Measurements from ENCODE around the gene CCDC90B. TPM values are rescaled to one million over a fixed set of nuclear protein-coding genes. Genes with fewer than 3 reads are reported as not detected.

The CCDC90B gene
- polyA plus RNA-seq, 1 of the 3 experiments (the other 2 are of a cell fraction): 47.9 TPM

- no peak overlapping the region for H3K4me3 ChIP-seq (ENCODE audit: low read depth in 2 of 2, low read length in 1 of 2)
- H3K27ac ChIP-seq (ENCODE audit: low read depth in 2 of 2, low read length in 1 of 2): no peak overlapping the region
- H2AFZ ChIP-seq (ENCODE audit: low read depth): no peak overlapping the region
- ChIA-PET CTCF (interaction anchor here (1.9 kb wide), 1 partner anchor 564 kb away, joined by 6 read pairs; no protein-coding TSS in a partner anchor), POLR2A (no interaction called here)
- no peak for TF ChIP-seq YY1 (IDR thresholded peaks at IDR 0.05; ENCODE audit: low read depth)
- TF ChIP-seq RCOR1 (IDR thresholded peaks at IDR 0.05; ENCODE audit: low read length): no peak
- TF ChIP-seq EZH2phosphoT487 (IDR thresholded peaks at IDR 0.05; ENCODE audit: borderline replicate concordance, low read depth): no peak
- TF ChIP-seq FOXJ3 (CRISPR knock-in tag; IDR thresholded peaks at IDR 0.05): no peak
- TF ChIP-seq ELF1 (IDR thresholded peaks at IDR 0.05): no peak
- TF ChIP-seq GATA2 (CRISPR knock-in tag; IDR thresholded peaks at IDR 0.05): no peak
- TF ChIP-seq TEAD4 (IDR thresholded peaks at IDR 0.05; ENCODE audit: borderline replicate concordance, insufficient read depth): no peak
- TF ChIP-seq FOSL2 (IDR thresholded peaks at IDR 0.05; ENCODE audit: borderline replicate concordance, low read depth): no peak
- TF ChIP-seq, protein P1, sequence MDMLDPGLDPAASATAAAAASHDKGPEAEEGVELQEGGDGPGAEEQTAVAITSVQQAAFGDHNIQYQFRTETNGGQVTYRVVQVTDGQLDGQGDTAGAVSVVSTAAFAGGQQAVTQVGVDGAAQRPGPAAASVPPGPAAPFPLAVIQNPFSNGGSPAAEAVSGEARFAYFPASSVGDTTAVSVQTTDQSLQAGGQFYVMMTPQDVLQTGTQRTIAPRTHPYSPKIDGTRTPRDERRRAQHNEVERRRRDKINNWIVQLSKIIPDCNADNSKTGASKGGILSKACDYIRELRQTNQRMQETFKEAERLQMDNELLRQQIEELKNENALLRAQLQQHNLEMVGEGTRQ (IDR thresholded peaks at IDR 0.05; ENCODE audit: borderline replicate concordance, low read depth, low read length): no peak
- TF ChIP-seq, protein P2, sequence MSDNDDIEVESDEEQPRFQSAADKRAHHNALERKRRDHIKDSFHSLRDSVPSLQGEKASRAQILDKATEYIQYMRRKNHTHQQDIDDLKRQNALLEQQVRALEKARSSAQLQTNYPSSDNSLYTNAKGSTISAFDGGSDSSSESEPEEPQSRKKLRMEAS (IDR thresholded peaks at IDR 0.05; ENCODE audit: low read depth): no peak
- DNase-seq: no peak
- no peak overlapping the region for H3K4me2 ChIP-seq
- H3K79me2 ChIP-seq (ENCODE audit: insufficient read depth): no peaks in the 10 kb centered on the region
- no peaks in the 10 kb centered on the region for H3K9me3 ChIP-seq
- H3K9ac ChIP-seq: no peak overlapping the region
- peaks cover 10% of the 10 kb centered on the region for H3F3A ChIP-seq (replicated peaks; ENCODE audit: insufficient read depth)
- peaks cover 59 to 63% of the 10 kb centered on the region in 2 experiments for H3K36me3 ChIP-seq (replicated peaks in 1 of 2; ENCODE audit: control insufficient read depth in 1 of 2, insufficient read depth in 2 of 2, low read length in 1 of 2)
- H3K27me3 ChIP-seq (ENCODE audit: insufficient read depth): no peaks in the 10 kb centered on the region
- H3K9me2 ChIP-seq: no peaks in the 10 kb centered on the region
- WGBS (ENCODE audit: low lambda C conversion rate): 95% methylated on average over 3 of the region's 3 CpGs
- H3K4me1 ChIP-seq (ENCODE audit: control insufficient read depth in 1 of 2, insufficient read depth in 2 of 2, low read depth in 1 of 2, low read length in 1 of 2): peaks cover 0 to 10% of the 10 kb centered on the region in 2 experiments; a peak in 1 of 4 replicates
- H4K20me1 ChIP-seq (ENCODE audit: insufficient read depth): no peaks in the 10 kb centered on the region
Observed at GRCh38 chr11:83255366-83255765, 30.8 kb downstream of the CCDC90B start.

GRCh38 chr11:83252941-83253340 is 33.2 kb downstream of the CCDC90B start:
- Histone ChIP-seq H3F3A (replicated peaks; ENCODE audit: insufficient read depth) (peaks cover 10% of the 10 kb centered on the region), H3K27me3 (ENCODE audit: insufficient read depth) (no peaks in the 10 kb centered on the region), H3K79me2 (ENCODE audit: insufficient read depth) (no peaks in the 10 kb centered on the region), H3K36me3 (replicated peaks in 1 of 2; ENCODE audit: control insufficient read depth in 1 of 2, insufficient read depth in 2 of 2, low read length in 1 of 2) (peaks cover 39 to 44% of the 10 kb centered on the region in 2 experiments), H3K9ac (no peak overlapping the region), H3K9me3 (no peaks in the 10 kb centered on the region), H3K4me3 (ENCODE audit: low read depth in 2 of 2, low read length in 1 of 2) (no peak overlapping the region), H3K4me1 (ENCODE audit: control insufficient read depth in 1 of 2, insufficient read depth in 2 of 2, low read depth in 1 of 2, low read length in 1 of 2) (peaks cover 0 to 6% of the 10 kb centered on the region in 2 experiments; a peak in 1 of 4 replicates), H4K20me1 (ENCODE audit: insufficient read depth) (no peaks in the 10 kb centered on the region), H2AFZ (ENCODE audit: low read depth) (no peak overlapping the region), H3K27ac (ENCODE audit: low read depth in 2 of 2, low read length in 1 of 2) (no peak overlapping the region), H3K4me2 (no peak overlapping the region), H3K9me2 (no peaks in the 10 kb centered on the region)
- no peak for DNase-seq
- TF ChIP-seq, protein P3, sequence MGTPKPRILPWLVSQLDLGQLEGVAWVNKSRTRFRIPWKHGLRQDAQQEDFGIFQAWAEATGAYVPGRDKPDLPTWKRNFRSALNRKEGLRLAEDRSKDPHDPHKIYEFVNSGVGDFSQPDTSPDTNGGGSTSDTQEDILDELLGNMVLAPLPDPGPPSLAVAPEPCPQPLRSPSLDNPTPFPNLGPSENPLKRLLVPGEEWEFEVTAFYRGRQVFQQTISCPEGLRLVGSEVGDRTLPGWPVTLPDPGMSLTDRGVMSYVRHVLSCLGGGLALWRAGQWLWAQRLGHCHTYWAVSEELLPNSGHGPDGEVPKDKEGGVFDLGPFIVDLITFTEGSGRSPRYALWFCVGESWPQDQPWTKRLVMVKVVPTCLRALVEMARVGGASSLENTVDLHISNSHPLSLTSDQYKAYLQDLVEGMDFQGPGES (IDR thresholded peaks at IDR 0.05; ENCODE audit: low read depth, low read length): no peak
- TF ChIP-seq TEAD4 (IDR thresholded peaks at IDR 0.05; ENCODE audit: borderline replicate concordance, insufficient read depth) (no peak), SIN3A (IDR thresholded peaks at IDR 0.05; ENCODE audit: borderline replicate concordance, low read depth, low read length) (no peak), FOXM1 (IDR thresholded peaks at IDR 0.05; ENCODE audit: low read depth) (no peak), EZH2phosphoT487 (IDR thresholded peaks at IDR 0.05; ENCODE audit: borderline replicate concordance, low read depth) (no peak), EP300 (IDR thresholded peaks at IDR 0.05; ENCODE audit: borderline replicate concordance in 1 of 2, low read depth in 1 of 2, low read length in 1 of 2) (no peak), RAD21 (IDR thresholded peaks at IDR 0.05; ENCODE audit: low read length) (no peak), USF1 (IDR thresholded peaks at IDR 0.05; ENCODE audit: borderline replicate concordance, low read depth) (no peak), MXI1 (IDR thresholded peaks at IDR 0.05; ENCODE audit: low read depth, low read length) (no peak), MEF2A (IDR thresholded peaks at IDR 0.05; ENCODE audit: borderline replicate concordance, low read depth) (no peak), PBX3 (IDR thresholded peaks at IDR 0.05) (no peak), NFIC (IDR thresholded peaks at IDR 0.05; ENCODE audit: borderline replicate concordance) (no peak), POLR2AphosphoS5 (IDR thresholded peaks at IDR 0.05; ENCODE audit: low read depth, low read length) (no peak), JUND (IDR thresholded peaks at IDR 0.05) (no peak), TAF1 (IDR thresholded peaks at IDR 0.05; ENCODE audit: borderline replicate concordance, low read depth, low read length) (no peak), CHD2 (IDR thresholded peaks at IDR 0.05; ENCODE audit: low read length, partially characterized antibody) (no peak), FOSL2 (IDR thresholded peaks at IDR 0.05; ENCODE audit: borderline replicate concordance, low read depth) (no peak)
- TF ChIP-seq, protein P2 (IDR thresholded peaks at IDR 0.05; ENCODE audit: low read depth): no peak
- ChIA-PET POLR2A (no interaction called here), CTCF (interaction anchor here (0.9 to 1.2 kb wide), 3 partner anchors 9 to 575 kb away, joined by 3 to 5 read pairs (median 4); no protein-coding TSS in a partner anchor)
- WGBS (ENCODE audit: low lambda C conversion rate): 97% methylated on average over 2 of the region's 2 CpGs

All from SK-N-SH (cell line).